NCI-H446 treated with DMSO at 0.1 percent for 48 hours (cell line): Measurements from ENCODE around the gene P2RY8.

Experiments
- DNase-seq: peaks from one replicate; lab custom pipeline; 2025; lab: John Stamatoyannopoulos, UW

P2RY8 gene

GRCh38 chrX:1417921-1418771 is 118.8 kb downstream of the P2RY8 start:
- DNase-seq: no peak

GRCh38 chrX:1416965-1417760 is 119.8 kb downstream of the P2RY8 start:
- DNase-seq: no peak

GRCh38 chrX:1416327-1416784 is 120.6 kb downstream of the P2RY8 start:
- no peak for DNase-seq
